ENCODE measurements around the gene SLC9A4. TPM values are rescaled to one million over a fixed set of nuclear protein-coding genes. Genes with fewer than 3 reads are reported as not detected.

SLC9A4 gene
- total and polyA plus RNA-seq, 2 of the 4 experiments (the other 2 are of a cell fraction) = not detected

GRCh38 chr2:102433973-102434654 lies 38.9 kb upstream of the SLC9A4 start:
- in situ Hi-C loops (cut with MboI; ENCODE audit: low sequenced_read_pairs) (no loop called here), intact Hi-C loops (cut with micrococcal nuclease) (no loop called here), dilution Hi-C loops (cut with HindIII; ENCODE audit: low sequenced_read_pairs, unreplicated experiment) (no loop called here)
- Histone ChIP-seq H2AFZ (replicated peaks; ENCODE audit: low read length, poor library complexity) (no peak overlapping the region), H3K79me1 (ENCODE audit: low read depth in 1 of 2, low read length in 2 of 2) (no peaks in the 10 kb centered on the region), H4K5ac (ENCODE audit: low read depth, low read length) (no peak overlapping the region), H3K14ac (replicated peaks; ENCODE audit: low read depth, low read length) (no peak overlapping the region), H4K91ac (ENCODE audit: insufficient read depth, low read depth, low read length) (no peak overlapping the region), H3K27ac (ENCODE audit: insufficient read depth, low read length) (no peak overlapping the region), H3K23ac (ENCODE audit: low read depth, low read length) (no peak overlapping the region), H3K9me1 (ENCODE audit: insufficient read depth, low read length) (no peaks in the 10 kb centered on the region), H2BK120ac (ENCODE audit: low read depth, low read length) (no peak overlapping the region), H3K9ac (ENCODE audit: low read depth, low read length) (no peak overlapping the region), H2BK15ac (ENCODE audit: low read depth, low read length) (no peak overlapping the region), H3K9me3 (ENCODE audit: control insufficient read depth, insufficient read depth, low read length) (no peaks in the 10 kb centered on the region), H2AK5ac (ENCODE audit: low read depth, low read length) (no peak overlapping the region), H3K36me3 (ENCODE audit: control insufficient read depth, insufficient read depth, low read length) (no peaks in the 10 kb centered on the region), H3K56ac (ENCODE audit: extremely low read depth, insufficient read depth, low read length) (no peak overlapping the region), H4K8ac (ENCODE audit: low read depth in 2 of 2, low read length in 2 of 2) (no peak overlapping the region), H3K27me3 (ENCODE audit: control insufficient read depth, insufficient read depth, low read length) (peaks cover 6% of the 10 kb centered on the region), H2BK5ac (ENCODE audit: low read depth, low read length, poor library complexity, severe bottlenecking) (no peak overlapping the region), H4K20me1 (ENCODE audit: insufficient read depth, low read length) (no peaks in the 10 kb centered on the region), H3K4me3 (ENCODE audit: insufficient read depth, low read depth, low read length) (no peak overlapping the region), H3K4me2 (ENCODE audit: low read depth, low read length) (no peak overlapping the region), H3K18ac (ENCODE audit: low read depth, low read length) (no peak overlapping the region), H3K4me1 (ENCODE audit: control insufficient read depth, insufficient read depth, low read length) (0 out of 2 replicates have a peak, but pooled peaks cover 2% of the 10 kb centered on the region), H3K4ac (ENCODE audit: low read depth, low read length) (no peak overlapping the region), H2AK9ac (replicated peaks; ENCODE audit: low read depth, low read length, poor library complexity) (no peak overlapping the region), H2BK20ac (ENCODE audit: low read depth, low read length) (no peak overlapping the region)
- POLR2A ChIA-PET (ENCODE audit: unreplicated experiment) = no interaction called here
- no peak for ATAC-seq (ENCODE audit: low read depth)
- no peak for DNase-seq
- WGBS, 2 experiments (ENCODE audit: extremely low coverage in 2 of 2, insufficient read length in 1 of 2) = 79% methylated on average over 3 of the region's 4 CpGs; no CpG with 5 or more reads in 1 of the 2 experiments
- CTCF ChIA-PET = no interaction called here
- TF ChIP-seq MXI1 (IDR thresholded peaks at IDR 0.05; ENCODE audit: borderline replicate concordance, low read depth, low read length) (no peak), MAFK (IDR thresholded peaks at IDR 0.05; ENCODE audit: low read depth, low read length) (no peak), BHLHE40 (IDR thresholded peaks at IDR 0.05; ENCODE audit: low read depth, low read length) (no peak), USF2 (IDR thresholded peaks at IDR 0.05; ENCODE audit: low read depth, low read length) (no peak), RFX5 (IDR thresholded peaks at IDR 0.05; ENCODE audit: low read depth, low read length) (no peak), POLR2A (IDR thresholded peaks at IDR 0.05; ENCODE audit: low read depth, low read length) (no peak), ELK1 (IDR thresholded peaks at IDR 0.05; ENCODE audit: borderline replicate concordance, low read depth, low read length) (no peak), SMC3 (IDR thresholded peaks at IDR 0.05; ENCODE audit: low read depth, low read length) (no peak), CEBPB (IDR thresholded peaks at IDR 0.05; ENCODE audit: low read depth, low read length) (no peak), RCOR1 (IDR thresholded peaks at IDR 0.05; ENCODE audit: insufficient replicate concordance, low read length) (no peak), NFE2L2 (IDR thresholded peaks at IDR 0.05; ENCODE audit: low read depth, low read length) (no peak), RAD21 (IDR thresholded peaks at IDR 0.05; ENCODE audit: low read length) (no peak), CHD1 (IDR thresholded peaks at IDR 0.05; ENCODE audit: low read depth, low read length) (no peak), CTCF (conservative IDR thresholded peaks at IDR 0.05; ENCODE audit: low read depth, low read length) (no peak)
- no TSS peak for BruUV-seq (replicated peaks)
